Measurements from ENCODE around the gene SLC6A18. TPM values are rescaled to one million over a fixed set of nuclear protein-coding genes. Genes with fewer than 3 reads are reported as not detected.

Gene SLC6A18
- total and polyA plus RNA-seq, 9 of the 15 experiments (the other 6 are each of a cell fraction or from before 2014, with no cell fraction given): not detected

GRCh38 chr5:1229822-1230221 is 4.6 kb downstream of the SLC6A18 start:
- H3K36me3 ChIP-seq (ENCODE audit: control insufficient read depth, insufficient read depth, low read length): no peaks in the 10 kb centered on the region
- intact Hi-C loops (cut with micrococcal nuclease) (no loop called here), in situ Hi-C loops (cut with MboI) (no loop called here)
- BruUV-seq (replicated peaks): no TSS peak
- H3K4me3 ChIP-seq: no peak overlapping the region
- peaks cover 60 to 94% of the 10 kb centered on the region in 2 experiments; a peak in 4 of 5 replicates for H3K27me3 ChIP-seq (ENCODE audit: control insufficient read depth in 2 of 2, insufficient read depth in 2 of 2, low read length in 2 of 2)
- H3K79me2 ChIP-seq (ENCODE audit: control insufficient read depth, insufficient read depth, low read length): no peaks in the 10 kb centered on the region
- TF ChIP-seq ZNF561 (CRISPR knock-in tag; conservative IDR thresholded peaks at IDR 0.05): no peak
- TF ChIP-seq ZNF518B (CRISPR knock-in tag; IDR thresholded peaks at IDR 0.05): no peak
- TF ChIP-seq ZKSCAN3 (CRISPR knock-in tag; IDR thresholded peaks at IDR 0.05): no peak
- no peak for TF ChIP-seq HLTF (IDR thresholded peaks at IDR 0.05)
- TF ChIP-seq ZNF253 (CRISPR knock-in tag; conservative IDR thresholded peaks at IDR 0.05): no peak
- no peak for TF ChIP-seq ZFP1 (CRISPR knock-in tag; IDR thresholded peaks at IDR 0.05)
- no peak for TF ChIP-seq BACH1 (tag; IDR thresholded peaks at IDR 0.05)
- no peak for TF ChIP-seq ZNF778 (CRISPR knock-in tag; IDR thresholded peaks at IDR 0.05)
- no peak for TF ChIP-seq MEF2A (IDR thresholded peaks at IDR 0.05; ENCODE audit: control insufficient read depth, low read depth, low read length)
- TF ChIP-seq MBD2 (IDR thresholded peaks at IDR 0.05; ENCODE audit: borderline replicate concordance, low read depth): no peak
- CTCF ChIA-PET (ENCODE audit: low intra/inter-chr PET ratio): no interaction called here
- no peaks in the 10 kb centered on the region for H3K9me3 ChIP-seq (replicated peaks; ENCODE audit: control insufficient read depth, insufficient read depth, low read depth, low read length)
- 0% methylated on average over 4 of the region's 7 CpGs for WGBS (ENCODE audit: insufficient coverage, low coverage, missing lambda C conversion rate)
- H3K9ac ChIP-seq (ENCODE audit: insufficient read depth in 1 of 2, low read depth in 2 of 2, low read length in 2 of 2): no peak overlapping the region
- H3K4me1 ChIP-seq (replicated peaks in 1 of 2; ENCODE audit: control insufficient read depth in 2 of 2, insufficient read depth in 2 of 2, low read length in 2 of 2): peaks cover 0 to 31% of the 10 kb centered on the region in 2 experiments; a peak in 2 of 5 replicates
- H4K20me1 ChIP-seq (replicated peaks; ENCODE audit: control insufficient read depth, insufficient read depth, low read length): peaks cover 26% of the 10 kb centered on the region; the same call in 1 of the 2 replicates
- POLR2A ChIA-PET: interaction anchor here (0.6 kb wide), 1 partner anchor 383 kb away, joined by 3 read pairs; no protein-coding TSS in a partner anchor
- no peak overlapping the region for H3K4me2 ChIP-seq (ENCODE audit: insufficient read depth, low read length)
- no peak overlapping the region for H2AFZ ChIP-seq (ENCODE audit: low read depth, low read length)
- FAIRE-seq: no peak
- no peak overlapping the region for H3K27ac ChIP-seq (ENCODE audit: extremely low read depth, low read depth, low read length)
- DNase-seq (ENCODE audit: extremely low read depth in 1 of 4, low spot score in 3 of 4): no peak
- ATAC-seq: no peak
- H3K9me1 ChIP-seq (ENCODE audit: control insufficient read depth, insufficient read depth, low read length): peaks cover 2% of the 10 kb centered on the region

Measured in K562 (cell line).